Kidney epithelial cell (primary cell): ENCODE data around the gene SNCB. TPM values are rescaled to one million over a fixed set of nuclear protein-coding genes. Genes with fewer than 3 reads are reported as not detected.

Experiments
- DNase-seq: peaks from one replicate; pipeline ENCODE4 v3.0.0-alpha.2; 2010; ENCODE audit warnings: low read depth
- H3K27me3 ChIP-seq: 2 replicates; pipeline ENCODE4 v1.6.0; 2011; ENCODE audit warnings: low read length; ENCODE audit not compliant: control insufficient read depth, insufficient read depth
- H3K36me3 ChIP-seq: 2 replicates; pipeline ENCODE4 v1.5.1; 2011; ENCODE audit warnings: low read length; ENCODE audit not compliant: control insufficient read depth, insufficient read depth
- H3K4me3 ChIP-seq: 2 replicates; pipeline ENCODE4 v1.5.1; 2011; ENCODE audit warnings: low read depth, mild to moderate bottlenecking, control low read depth, low read length
- CTCF ChIP-seq: IDR thresholded peaks from 2 replicates; pipeline ENCODE4 v1.5.1; 2011; ENCODE audit warnings: mild to moderate bottlenecking, moderate library complexity, low read length, control low read depth, inconsistent platforms; ENCODE audit not compliant: insufficient read depth, poor library complexity, severe bottlenecking
- total RNA-seq: library from RNA; depleted of rRNA; stranded (reverse); fragments of >200 nt; gene quantifications from 2 replicates; pipeline ENCODE4 v1.2.3, GENCODE V29; 2015

Gene SNCB
- total RNA-seq, 1 donor from 2014 or later, result not detected

- Histone ChIP-seq H3K27me3 (peaks cover 10% of the 10 kb centered on the region), H3K4me3 (no peak overlapping the region), H3K36me3 (no peaks in the 10 kb centered on the region)
- TF ChIP-seq CTCF, result peak; percentile 93
- no peak for DNase-seq
These were observed 56.6 kb downstream of the SNCB start for GRCh38 chr5:176573564-176574296.

Other genes with a start within 250 kb of the SNCB start
- 17.8 and 21.1 TPM in 2 replicates for gene NOP16, start 241.9 kb downstream of the SNCB start, total RNA-seq
- 139 and 161 TPM in 2 replicates for gene HIGD2A, start 241.8 kb downstream of the SNCB start, total RNA-seq
- gene CLTB, start 214.0 kb downstream of the SNCB start, total RNA-seq, result 163 and 172 TPM in 2 replicates
- 44.4 and 45.5 TPM in 2 replicates for gene FAF2, start 182.1 kb downstream of the SNCB start, total RNA-seq
- gene RNF44, start 93.1 kb downstream of the SNCB start, total RNA-seq, result 31.2 and 36.6 TPM in 2 replicates
- gene CDHR2, start 81.2 kb downstream of the SNCB start, total RNA-seq, result 0.08 and 0.21 TPM in 2 replicates
- gene GPRIN1, start 20.4 kb downstream of the SNCB start, total RNA-seq, result 17.3 and 19.9 TPM in 2 replicates
- not detected in 2 replicates for gene EIF4E1B, start 141 bp upstream of the SNCB start, total RNA-seq
- gene TSPAN17, start 16.9 kb upstream of the SNCB start, total RNA-seq, result 53.9 and 65.4 TPM in 2 replicates
- 1.1 and 2.3 TPM in 2 replicates for gene UNC5A, start 180.0 kb upstream of the SNCB start, total RNA-seq